ENCODE data around the gene MIF. TPM values are rescaled to one million over a fixed set of nuclear protein-coding genes. Genes with fewer than 3 reads are reported as not detected.
A peak's percentile ranks its signal among the peaks of the same experiment; 100 is the strongest.
"Not testable (repeated sequence)": the region's sequence is repeated elsewhere in the genome, so short reads cannot be mapped to it uniquely, and the experiment has no call there.

MIF gene
- total RNA-seq, 2 donors from 2014 or later, result 134 to 156 TPM

GRCh38 chr22:23896523-23897186 is 2.5 kb downstream of the MIF start:
- DNase-seq, result no peak
- ATAC-seq, result no peak
- H3K36me3 ChIP-seq (replicated peaks in 1 of 2; ENCODE audit: insufficient read depth in 1 of 2, low read depth in 2 of 2), result peaks cover 0 to 2% of the 10 kb centered on the region in 2 donors
- peaks cover 34% of the 10 kb centered on the region for H3K4me1 ChIP-seq
- H3K9me3 ChIP-seq, result no peaks in the 10 kb centered on the region
- TF ChIP-seq POLR2A (IDR thresholded peaks at IDR 0.05) (no peak), CTCF (IDR thresholded peaks at IDR 0.05) (no peak)
- intact Hi-C loops (cut with DNase I), result no loop called here
- H3K27ac ChIP-seq, result no peak overlapping the region
- 79 to 93% methylated on average over 6 to 8 of the region's 8 CpGs for WGBS, 2 donors
- no peaks in the 10 kb centered on the region for H3K27me3 ChIP-seq
- H3K4me3 ChIP-seq, result no peak overlapping the region

GRCh38 chr22:23897320-23897719 is 3.1 kb downstream of the MIF start:
- TF ChIP-seq CTCF (IDR thresholded peaks at IDR 0.05) (no peak), POLR2A (IDR thresholded peaks at IDR 0.05) (no peak)
- ATAC-seq (no peak), DNase-seq (no peak)
- H3K9me3 ChIP-seq, result no peaks in the 10 kb centered on the region
- no peak overlapping the region for H3K27ac ChIP-seq
- peaks cover 34% of the 10 kb centered on the region for H3K4me1 ChIP-seq
- peaks cover 0 to 2% of the 10 kb centered on the region in 2 donors for H3K36me3 ChIP-seq (replicated peaks in 1 of 2; ENCODE audit: insufficient read depth in 1 of 2, low read depth in 2 of 2)
- 90 to 96% methylated on average over 3 of the region's 3 CpGs for WGBS, 2 donors
- intact Hi-C loops (cut with DNase I), result no loop called here
- no peak overlapping the region for H3K4me3 ChIP-seq
- H3K27me3 ChIP-seq, result no peaks in the 10 kb centered on the region

- WGBS, 2 donors, result 57 to 63% methylated on average over 8 of the region's 8 CpGs
- peaks cover 0 to 2% of the 10 kb centered on the region in 2 donors for H3K36me3 ChIP-seq (replicated peaks in 1 of 2; ENCODE audit: insufficient read depth in 1 of 2, low read depth in 2 of 2)
- H3K9me3 ChIP-seq, result no peaks in the 10 kb centered on the region
- H3K4me3 ChIP-seq, result no peak overlapping the region
- ATAC-seq (no peak), DNase-seq (no peak)
- no peak for TF ChIP-seq POLR2A (IDR thresholded peaks at IDR 0.05)
- intact Hi-C loops (cut with DNase I), result no loop called here
- peaks cover 34% of the 10 kb centered on the region for H3K4me1 ChIP-seq
- H3K27me3 ChIP-seq, result no peaks in the 10 kb centered on the region
- peak overlapping the region in 1 of 4 donors; percentile 32 for H3K27ac ChIP-seq
Measured at GRCh38 chr22:23898006-23898974, 4.1 kb downstream of the MIF start.

- 77 to 81% methylated on average over 6 of the region's 6 CpGs for WGBS, 2 donors
Measured at GRCh38 chr22:23899042-23899745, 5.0 kb downstream of the MIF start.

GRCh38 chr22:23900227-23900626 is 6.0 kb downstream of the MIF start:
- H3K9me3 ChIP-seq; H3K4me3 ChIP-seq; H3K36me3 ChIP-seq (replicated peaks in 1 of 2; ENCODE audit: insufficient read depth in 1 of 2, low read depth in 2 of 2); H3K27me3 ChIP-seq; ATAC-seq; DNase-seq; intact Hi-C loops (cut with DNase I); H3K27ac ChIP-seq: not testable (repeated sequence)
- H3K4me1 ChIP-seq, result peaks cover 22% of the 10 kb centered on the region
- 87 to 90% methylated on average over 4 of the region's 4 CpGs for WGBS, 2 donors

More at GRCh38 chr22:23899042-23899745, 5.0 kb downstream of the MIF start:
- Histone ChIP-seq H3K9me3 (no peaks in the 10 kb centered on the region), H3K4me3 (no peak overlapping the region), H3K4me1 (peaks cover 28% of the 10 kb centered on the region), H3K27me3 (no peaks in the 10 kb centered on the region), H3K27ac (no peak overlapping the region), H3K36me3 (replicated peaks in 1 of 2; ENCODE audit: insufficient read depth in 1 of 2, low read depth in 2 of 2) (peaks cover 0 to 2% of the 10 kb centered on the region in 2 donors)
- ATAC-seq, result no peak
- intact Hi-C loops (cut with DNase I), result no loop called here
- DNase-seq, result no peak
- no peak for TF ChIP-seq CTCF (IDR thresholded peaks at IDR 0.05)
- TF ChIP-seq POLR2A (IDR thresholded peaks at IDR 0.05), result no peak
